Trophoblast cell (in vitro differentiated cells and primary cell): ENCODE measurements around the gene TNKS1BP1.

Source experiments
- DNase-seq, 2 donors: peaks; one replicate each; pipeline ENCODE4 v3.0.0-alpha.2; 2016
- H2AFZ ChIP-seq: 2 replicates; pipeline ENCODE4 v1.6.1; 2013; ENCODE audit warnings: low read length, moderate library complexity, mild to moderate bottlenecking; ENCODE audit not compliant: insufficient read depth, poor library complexity
- H2AK5ac ChIP-seq: 2 replicates; pipeline ENCODE4 v1.6.1; 2013; ENCODE audit warnings: mild to moderate bottlenecking, low read length
- H2BK120ac ChIP-seq: 2 replicates; pipeline ENCODE4 v1.6.1; 2013; ENCODE audit warnings: low read length, mild to moderate bottlenecking, moderate library complexity; ENCODE audit not compliant: insufficient read depth, poor library complexity
- H2BK12ac ChIP-seq: 2 replicates; pipeline ENCODE4 v1.6.1; 2013; ENCODE audit warnings: mild to moderate bottlenecking, low read length, moderate library complexity
- H2BK5ac ChIP-seq: 2 replicates; pipeline ENCODE4 v1.6.1; 2013; ENCODE audit warnings: low read length, low read depth, moderate library complexity, mild to moderate bottlenecking; ENCODE audit not compliant: poor library complexity
- H3K14ac ChIP-seq: 2 replicates; pipeline ENCODE4 v1.6.1; 2013; ENCODE audit warnings: mild to moderate bottlenecking, low read length
- H3K18ac ChIP-seq: 2 replicates; pipeline ENCODE4 v1.6.1; 2013; ENCODE audit warnings: mild to moderate bottlenecking, low read length
- H3K23ac ChIP-seq: 2 replicates; pipeline ENCODE4 v1.6.1; 2013; ENCODE audit warnings: low read length
- H3K27ac ChIP-seq: 2 replicates; pipeline ENCODE4 v1.5.1; 2013; ENCODE audit warnings: low read depth, mild to moderate bottlenecking, inconsistent platforms, low read length, moderate library complexity
- H3K27me3 ChIP-seq: 2 replicates; pipeline ENCODE4 v1.6.1; 2013; ENCODE audit warnings: inconsistent platforms, mild to moderate bottlenecking, low read length, moderate library complexity; ENCODE audit not compliant: insufficient read depth
- H3K36me3 ChIP-seq, 2 experiments: 1 replicate in 1 of 2; 2 replicates in 1 of 2; pipeline ENCODE4 v1.6.1; 2013; ENCODE audit warnings: low read length in 2 of 2, mild to moderate bottlenecking in 2 of 2, moderate library complexity in 1 of 2; ENCODE audit not compliant: insufficient read depth in 2 of 2, control insufficient read depth in 1 of 2
- H3K4ac ChIP-seq: 2 replicates; pipeline ENCODE4 v1.6.1; 2013; ENCODE audit warnings: low read depth, mild to moderate bottlenecking, low read length, moderate library complexity
- H3K4me1 ChIP-seq, 2 experiments: 1 replicate in 1 of 2; 2 replicates in 1 of 2; pipeline ENCODE4 v1.6.1; 2013; ENCODE audit warnings: low read length in 2 of 2, mild to moderate bottlenecking in 2 of 2, moderate library complexity in 1 of 2; ENCODE audit not compliant: insufficient read depth in 2 of 2, control insufficient read depth in 1 of 2
- H3K4me2 ChIP-seq: 2 replicates; pipeline ENCODE4 v1.6.1; 2013; ENCODE audit warnings: inconsistent platforms, mild to moderate bottlenecking, low read length, moderate library complexity
- H3K4me3 ChIP-seq: 2 replicates; pipeline ENCODE4 v1.5.1; 2013; ENCODE audit warnings: mild to moderate bottlenecking, low read depth, low read length, inconsistent platforms
- H3K79me1 ChIP-seq: one replicate; pipeline ENCODE4 v1.6.1; 2013; ENCODE audit warnings: low read length
- H3K79me2 ChIP-seq: 2 replicates; pipeline ENCODE4 v1.6.1; 2013; ENCODE audit warnings: low read length, mild to moderate bottlenecking; ENCODE audit not compliant: control insufficient read depth, insufficient read depth, poor library complexity
- H3K9ac ChIP-seq: 2 replicates; pipeline ENCODE4 v1.6.1; 2013; ENCODE audit warnings: mild to moderate bottlenecking, low read length
- H3K9me3 ChIP-seq: 2 replicates; pipeline ENCODE4 v1.6.1; 2013; ENCODE audit warnings: low read depth, mild to moderate bottlenecking, control low read depth, inconsistent platforms, low read length; ENCODE audit not compliant: insufficient read depth
- H4K12ac ChIP-seq: 2 replicates; pipeline ENCODE4 v1.6.1; 2013; ENCODE audit warnings: low read depth, mild to moderate bottlenecking, low read length, moderate library complexity
- H4K8ac ChIP-seq: 2 replicates; pipeline ENCODE4 v1.6.1; 2013; ENCODE audit warnings: low read depth, mild to moderate bottlenecking, low read length, moderate library complexity
- H4K91ac ChIP-seq: one replicate; pipeline ENCODE4 v1.6.1; 2013; ENCODE audit warnings: low read depth, mild to moderate bottlenecking, low read length, moderate library complexity
- WGBS: extraction: QIAGEN DNeasy Blood & Tissue Kit; methylation state at CpG from one replicate; pipeline ENCODE4 v1.1.7; 2013; ENCODE audit warnings: missing lambda C conversion rate; ENCODE audit not compliant: insufficient read length, insufficient coverage; ENCODE audit errors: extremely low coverage; 5-methylcytosine and 5-hydroxymethylcytosine counted together

TNKS1BP1 gene

DNA sequence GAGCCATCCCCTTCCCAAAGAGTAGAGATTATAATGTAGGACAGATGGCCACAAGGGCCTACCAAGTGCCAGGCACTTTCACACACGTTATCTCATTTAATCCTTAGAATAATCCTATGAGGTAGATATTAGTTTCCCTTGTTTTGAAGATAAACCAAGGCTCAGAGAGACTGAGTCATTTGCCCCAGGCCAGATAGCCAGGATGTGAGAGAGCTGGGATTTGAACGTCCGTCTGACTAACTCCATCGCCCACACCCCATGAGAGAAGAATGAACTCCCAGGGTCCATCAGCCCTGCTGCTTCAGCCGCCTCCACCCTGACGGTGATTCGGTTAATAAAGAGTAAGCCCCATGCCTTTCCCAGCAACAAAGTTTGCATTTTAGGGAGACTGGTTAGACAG, 45.5 kb upstream of the TNKS1BP1 start:
- H3K27me3 ChIP-seq = no peaks in the 10 kb centered on the region
- no peaks in the 10 kb centered on the region for H3K79me1 ChIP-seq
- no peak overlapping the region for H2BK120ac ChIP-seq
- H3K9ac ChIP-seq = peak overlapping the region; percentile 20
- H3K36me3 ChIP-seq = no peaks in the 10 kb centered on the region
- DNase-seq = peak; percentile 20 to 33
- H2AFZ ChIP-seq = no peak overlapping the region
- no peaks in the 10 kb centered on the region for H3K9me3 ChIP-seq
- no peak overlapping the region for H4K12ac ChIP-seq
- no CpG with 5 or more reads among the region's 7 CpGs for WGBS
- no peak overlapping the region for H3K27ac ChIP-seq
- H3K18ac ChIP-seq = no peak overlapping the region
- no peak overlapping the region for H4K8ac ChIP-seq
- H2AK5ac ChIP-seq = no peak overlapping the region
- H3K23ac ChIP-seq = no peak overlapping the region
- H3K4me1 ChIP-seq = no peaks in the 10 kb centered on the region
- H2BK5ac ChIP-seq = no peak overlapping the region
- no peak overlapping the region for H3K14ac ChIP-seq
- no peaks in the 10 kb centered on the region for H3K79me2 ChIP-seq
- no peak overlapping the region for H4K91ac ChIP-seq
- H3K4ac ChIP-seq = no peak overlapping the region
- no peak overlapping the region for H3K4me3 ChIP-seq
- no peak overlapping the region for H2BK12ac ChIP-seq
- H3K4me2 ChIP-seq = no peak overlapping the region

- Histone ChIP-seq H2AFZ (no peak overlapping the region), H2AK5ac (no peak overlapping the region), H3K27ac (no peak overlapping the region), H3K9me3 (no peaks in the 10 kb centered on the region), H3K4me2 (no peak overlapping the region), H2BK5ac (no peak overlapping the region), H3K4ac (no peak overlapping the region), H4K91ac (no peak overlapping the region), H3K4me1 (no peaks in the 10 kb centered on the region), H3K14ac (no peak overlapping the region), H2BK12ac (no peak overlapping the region), H3K79me2 (no peaks in the 10 kb centered on the region), H3K9ac (no peak overlapping the region), H3K79me1 (no peaks in the 10 kb centered on the region), H4K8ac (no peak overlapping the region), H3K18ac (no peak overlapping the region), H3K23ac (no peak overlapping the region), H3K27me3 (no peaks in the 10 kb centered on the region), H3K4me3 (no peak overlapping the region), H2BK120ac (no peak overlapping the region), H3K36me3 (no peaks in the 10 kb centered on the region), H4K12ac (no peak overlapping the region)
- no peak for DNase-seq
- WGBS = no CpG with 5 or more reads among the region's 5 CpGs
Observed at GRCh38 chr11:57368845-57369232, 44.1 kb upstream of the TNKS1BP1 start.

- no peak overlapping the region for H3K18ac ChIP-seq
- no peak overlapping the region for H4K91ac ChIP-seq
- H2BK5ac ChIP-seq = no peak overlapping the region
- H3K4ac ChIP-seq = no peak overlapping the region
- no peak overlapping the region for H2BK120ac ChIP-seq
- no peak overlapping the region for H3K4me2 ChIP-seq
- no peak overlapping the region for H3K23ac ChIP-seq
- no peak overlapping the region for H2AK5ac ChIP-seq
- H3K79me2 ChIP-seq = no peaks in the 10 kb centered on the region
- H2BK12ac ChIP-seq = no peak overlapping the region
- no peak for DNase-seq
- H3K4me3 ChIP-seq = no peak overlapping the region
- no peaks in the 10 kb centered on the region for H3K4me1 ChIP-seq
- H3K9me3 ChIP-seq = no peaks in the 10 kb centered on the region
- H4K8ac ChIP-seq = no peak overlapping the region
- H3K27me3 ChIP-seq = no peaks in the 10 kb centered on the region
- no peak overlapping the region for H4K12ac ChIP-seq
- H2AFZ ChIP-seq = no peak overlapping the region
- no peak overlapping the region for H3K14ac ChIP-seq
- no CpG with 5 or more reads among the region's 19 CpGs for WGBS
- no peaks in the 10 kb centered on the region for H3K79me1 ChIP-seq
- H3K9ac ChIP-seq = no peak overlapping the region
- H3K27ac ChIP-seq = no peak overlapping the region
- H3K36me3 ChIP-seq = no peaks in the 10 kb centered on the region
Observed at GRCh38 chr11:57368106-57368844, 43.5 kb upstream of the TNKS1BP1 start.

DNA sequence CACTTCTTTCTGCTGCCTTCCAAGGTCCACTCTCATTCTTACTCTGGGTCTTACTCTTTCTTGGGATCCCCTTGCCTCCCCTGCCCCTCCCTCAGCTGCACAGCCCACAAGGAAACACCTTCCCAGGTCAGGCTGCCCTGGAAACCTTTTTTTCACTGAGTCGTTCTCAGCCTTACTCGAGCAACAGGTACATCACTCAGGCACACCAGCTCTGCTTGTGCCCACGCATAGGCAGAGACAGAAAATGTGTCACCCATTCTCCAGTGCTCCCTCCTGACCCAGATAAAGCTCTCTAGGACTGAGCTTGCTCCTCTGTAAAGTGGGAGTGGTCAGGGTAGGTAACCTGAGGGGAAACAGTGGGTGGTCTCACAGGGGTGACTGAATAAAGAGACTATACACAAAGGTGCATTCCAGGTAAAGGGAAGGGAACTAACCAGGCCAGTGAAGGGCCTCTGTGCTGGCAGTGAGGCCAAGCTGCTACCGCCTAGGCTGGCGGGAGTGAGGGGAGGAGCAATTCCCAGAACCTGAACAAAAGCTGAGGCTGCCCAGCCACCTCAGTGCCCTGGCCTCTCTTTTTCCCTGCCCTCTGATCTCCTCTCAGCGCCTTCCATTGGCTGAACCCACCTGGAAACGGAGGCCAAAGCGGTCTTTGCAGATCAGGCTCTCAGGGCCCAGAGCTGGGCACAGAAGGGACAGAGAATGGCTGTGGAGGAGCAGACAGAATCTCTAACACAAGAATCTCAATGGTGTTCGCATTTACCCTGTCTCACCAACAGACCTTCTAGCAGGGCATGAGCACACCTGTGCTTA, 40.3 kb upstream of the TNKS1BP1 start:
- Histone ChIP-seq H3K4ac (no peak overlapping the region), H3K9ac (no peak overlapping the region), H4K12ac (no peak overlapping the region), H4K8ac (no peak overlapping the region), H3K14ac (no peak overlapping the region), H3K79me1 (no peaks in the 10 kb centered on the region), H3K9me3 (no peaks in the 10 kb centered on the region), H2AFZ (no peak overlapping the region), H3K36me3 (no peaks in the 10 kb centered on the region), H2BK5ac (no peak overlapping the region), H3K18ac (no peak overlapping the region), H3K4me3 (no peak overlapping the region), H3K4me1 (no peaks in the 10 kb centered on the region), H3K79me2 (no peaks in the 10 kb centered on the region), H2BK12ac (no peak overlapping the region), H3K27me3 (no peaks in the 10 kb centered on the region), H3K4me2 (no peak overlapping the region), H3K23ac (no peak overlapping the region), H4K91ac (no peak overlapping the region), H3K27ac (no peak overlapping the region), H2AK5ac (no peak overlapping the region), H2BK120ac (no peak overlapping the region)
- WGBS = no CpG with 5 or more reads among the region's 9 CpGs
- no peak for DNase-seq
